NCI-H1105 treated with DMSO at 0.1 percent for 48 hours (cell line): ENCODE measurements around the gene NFATC1.

Experiments used
- DNase-seq: peaks from one replicate; lab custom pipeline; 2025; lab: John Stamatoyannopoulos, UW

The NFATC1 gene

GRCh38 chr18:79389689-79390088, 6.0 kb upstream of the NFATC1 start:
- DNase-seq = no peak

GRCh38 chr18:79392226-79392625, 3.5 kb upstream of the NFATC1 start:
- DNase-seq = no peak

GRCh38 chr18:79393181-79393634, 2.5 kb upstream of the NFATC1 start:
- DNase-seq = peak; percentile 64

GRCh38 chr18:79393635-79394533, 1.8 kb upstream of the NFATC1 start:
- peak; percentile 80 for DNase-seq

GRCh38 chr18:79394534-79395307, 1.0 kb upstream of the NFATC1 start:
- peak; percentile 60 for DNase-seq

- no peak for DNase-seq
Measured at GRCh38 chr18:79395308-79395640, 456 bp upstream of the NFATC1 start.

GRCh38 chr18:79396431-79397246, 909 bp downstream of the NFATC1 start:
- DNase-seq = no peak

- DNase-seq = no peak
Measured at GRCh38 chr18:79397247-79397829, 1.6 kb downstream of the NFATC1 start.

GRCh38 chr18:79397830-79398761, 2.4 kb downstream of the NFATC1 start:
- no peak for DNase-seq

GRCh38 chr18:79399275-79400081, 3.7 kb downstream of the NFATC1 start:
- no peak for DNase-seq

- DNase-seq = peak; percentile 5
Measured at GRCh38 chr18:79400091-79400590, 4.4 kb downstream of the NFATC1 start.

GRCh38 chr18:79400591-79401381, 5.1 kb downstream of the NFATC1 start:
- no peak for DNase-seq

- no peak for DNase-seq
Measured at GRCh38 chr18:79401494-79402208, 5.9 kb downstream of the NFATC1 start.

- no peak for DNase-seq
Measured at GRCh38 chr18:79402209-79402576, 6.5 kb downstream of the NFATC1 start.

GRCh38 chr18:79402977-79403722, 7.4 kb downstream of the NFATC1 start:
- no peak for DNase-seq

- no peak for DNase-seq
Measured at GRCh38 chr18:79403723-79404566, 8.2 kb downstream of the NFATC1 start.

GRCh38 chr18:79404567-79404910, 8.8 kb downstream of the NFATC1 start:
- DNase-seq = no peak
